Neural cell (in vitro differentiated cells): Measurements from ENCODE around the gene GRID1. TPM values are rescaled to one million over a fixed set of nuclear protein-coding genes. Genes with fewer than 3 reads are reported as not detected.

Experiments used
- H2AFZ ChIP-seq: fragments of 200-600, 300-800 bp; sonication (generic), shearing (Covaris generic); 2 replicates; pipeline ENCODE4 v1.6.0; 2014; ENCODE audit warnings: low read depth, mild to moderate bottlenecking, antibody characterized with exemption, low read length, moderate library complexity
- H3F3A ChIP-seq: fragments of 200-600 bp; shearing (Covaris generic); 2 replicates; pipeline ENCODE4 v1.6.1; 2016; ENCODE audit warnings: mild to moderate bottlenecking, moderate library complexity, mixed read lengths, antibody characterized with exemption, low read length; ENCODE audit not compliant: insufficient read depth, poor library complexity, severe bottlenecking
- H3K27ac ChIP-seq: fragments of 200-600, 300-800 bp; sonication (generic), shearing (Covaris generic); 2 replicates; pipeline ENCODE4 v1.5.1; 2014; ENCODE audit warnings: mild to moderate bottlenecking, low read length, moderate library complexity
- H3K27me3 ChIP-seq: fragments of 300-800, 200-600 bp; sonication (generic), shearing (Covaris generic); 2 replicates; pipeline ENCODE4 v1.6.0; 2014; ENCODE audit warnings: mild to moderate bottlenecking, low read depth, low read length, moderate library complexity; ENCODE audit not compliant: insufficient read depth
- H3K36me3 ChIP-seq: fragments of 300-800, 200-600 bp; sonication (generic), shearing (Covaris generic); 2 replicates; pipeline ENCODE4 v1.5.1; 2014; ENCODE audit warnings: mild to moderate bottlenecking, antibody characterized with exemption, low read length, moderate library complexity; ENCODE audit not compliant: insufficient read depth
- H3K4me2 ChIP-seq: fragments of 300-800, 200-600 bp; sonication (generic), shearing (Covaris generic); 2 replicates; pipeline ENCODE4 v1.6.0; 2014; ENCODE audit warnings: mild to moderate bottlenecking, low read length
- H3K4me3 ChIP-seq: fragments of 300-800, 200-600 bp; sonication (generic), shearing (Covaris generic); 2 replicates; pipeline ENCODE4 v1.5.1; 2014; ENCODE audit warnings: mild to moderate bottlenecking, low read length, moderate library complexity
- H3K79me2 ChIP-seq: fragments of 200-600 bp; shearing (Covaris generic); replicated peaks from 2 replicates; pipeline ENCODE4 v1.6.0; 2014; ENCODE audit warnings: mild to moderate bottlenecking, low read length, moderate library complexity; ENCODE audit not compliant: insufficient read depth
- H3K9ac ChIP-seq: fragments of 300-800, 200-600 bp; sonication (generic), shearing (Covaris generic); 2 replicates; pipeline ENCODE4 v1.6.1; 2016; ENCODE audit warnings: mild to moderate bottlenecking, low read length, mixed read lengths
- H3K9me2 ChIP-seq: fragments of 200-600 bp; shearing (Covaris generic); 2 replicates; pipeline ENCODE4 v1.6.1; 2016; ENCODE audit warnings: mild to moderate bottlenecking, low read length, mixed read lengths; ENCODE audit not compliant: insufficient read depth
- H3K9me3 ChIP-seq: fragments of 200-600, 300-800 bp; sonication (generic), shearing (Covaris generic); 2 replicates; pipeline ENCODE4 v1.6.1; 2016; ENCODE audit warnings: mild to moderate bottlenecking, mixed run types, low read length, moderate library complexity, mixed read lengths
- H4K20me1 ChIP-seq: fragments of 200-600 bp; shearing (Covaris generic); 2 replicates; pipeline ENCODE4 v1.6.1; 2016; ENCODE audit warnings: mild to moderate bottlenecking, mixed run types; ENCODE audit not compliant: insufficient read depth
- EP300 ChIP-seq: fragments of 450-650 bp; conservative IDR thresholded peaks from 2 replicates; pipeline ENCODE4 v1.6.1; 2014; ENCODE audit warnings: antibody characterized with exemption, mild to moderate bottlenecking, moderate library complexity; ENCODE audit not compliant: poor library complexity, severe bottlenecking
- EZH2 ChIP-seq: fragments of 200-600, 300-800 bp; shearing (Covaris generic), sonication (generic); IDR thresholded peaks from 2 replicates; pipeline ENCODE4 v1.6.1; 2014; ENCODE audit warnings: antibody characterized with exemption, low read length, borderline replicate concordance, mild to moderate bottlenecking; ENCODE audit not compliant: insufficient read depth, poor library complexity, severe bottlenecking
- MXI1 ChIP-seq: fragments of 450-650 bp; conservative IDR thresholded peaks from 2 replicates; pipeline ENCODE4 v1.6.1; 2014; ENCODE audit warnings: antibody characterized with exemption, mild to moderate bottlenecking; ENCODE audit not compliant: poor library complexity, severe bottlenecking
- POLR2AphosphoS5 ChIP-seq: IDR thresholded peaks from 2 replicates; pipeline ENCODE4 v1.6.1; 2012
- RAD21 ChIP-seq: fragments of 450-650 bp; conservative IDR thresholded peaks from 2 replicates; pipeline ENCODE4 v1.6.1; 2014; ENCODE audit warnings: antibody characterized with exemption, mild to moderate bottlenecking, moderate library complexity
- SMC3 ChIP-seq: fragments of 450-650 bp; conservative IDR thresholded peaks from 2 replicates; pipeline ENCODE4 v1.6.1; 2014; ENCODE audit warnings: antibody characterized with exemption, mild to moderate bottlenecking, moderate library complexity; ENCODE audit not compliant: poor library complexity
- TAF1 ChIP-seq: IDR thresholded peaks from 2 replicates; pipeline ENCODE4 v1.6.1; 2012; ENCODE audit warnings: low read depth
- polyA plus RNA-seq: library from polyadenylated mRNA; depleted of rRNA; stranded (reverse); fragments of >200 nt; gene quantifications from 2 replicates; pipeline ENCODE4 v1.2.3, GENCODE V29; 2014
- TF ChIP-seq, protein P1 (sequence below): IDR thresholded peaks from 2 replicates; pipeline ENCODE4 v1.6.1; 2012; ENCODE audit warnings: borderline replicate concordance
- TF ChIP-seq, protein P2 (sequence below): fragments of 450-650 bp; IDR thresholded peaks from 2 replicates; pipeline ENCODE4 v1.5.1; 2014; ENCODE audit warnings: antibody characterized with exemption, mild to moderate bottlenecking, moderate library complexity; ENCODE audit not compliant: poor library complexity, severe bottlenecking

The GRID1 gene
- polyA plus RNA-seq, 1 donor from 2014 or later, result 7.3 TPM

DNA sequence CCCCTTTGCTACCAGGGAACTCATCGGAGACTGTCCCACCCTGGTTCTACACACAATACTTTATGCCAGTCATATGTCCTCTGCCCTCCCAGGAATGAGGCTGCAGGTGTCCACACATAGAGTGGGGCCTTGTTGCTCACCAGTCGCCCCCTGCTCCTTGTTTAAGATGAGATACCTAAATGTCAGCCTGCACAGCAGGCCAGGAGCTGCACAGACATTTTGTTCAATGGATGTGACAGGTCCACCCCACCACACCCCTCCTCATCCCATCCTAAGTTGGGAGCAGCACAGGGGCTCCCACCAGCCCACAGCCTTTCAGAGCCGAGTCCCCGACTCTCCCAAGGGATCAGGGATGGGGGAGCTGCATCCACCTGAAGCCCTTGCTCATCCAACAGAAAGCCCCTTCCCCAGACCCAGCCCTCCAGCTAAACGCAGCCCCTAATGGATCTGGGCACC is 6.2 kb upstream of the GRID1 start:
- no peaks in the 10 kb centered on the region for H3K79me2 ChIP-seq
- H3K4me3 ChIP-seq, result no peak overlapping the region
- H3K27ac ChIP-seq, result no peak overlapping the region
- H3F3A ChIP-seq, result no peaks in the 10 kb centered on the region
- H3K9me2 ChIP-seq, result no peaks in the 10 kb centered on the region
- H4K20me1 ChIP-seq, result no peaks in the 10 kb centered on the region
- no peaks in the 10 kb centered on the region for H3K36me3 ChIP-seq
- TF ChIP-seq EP300 (no peak), POLR2AphosphoS5 (no peak), EZH2 (no peak), TAF1 (no peak), MXI1 (no peak), SMC3 (no peak), RAD21 (no peak)
- TF ChIP-seq, protein P1, sequence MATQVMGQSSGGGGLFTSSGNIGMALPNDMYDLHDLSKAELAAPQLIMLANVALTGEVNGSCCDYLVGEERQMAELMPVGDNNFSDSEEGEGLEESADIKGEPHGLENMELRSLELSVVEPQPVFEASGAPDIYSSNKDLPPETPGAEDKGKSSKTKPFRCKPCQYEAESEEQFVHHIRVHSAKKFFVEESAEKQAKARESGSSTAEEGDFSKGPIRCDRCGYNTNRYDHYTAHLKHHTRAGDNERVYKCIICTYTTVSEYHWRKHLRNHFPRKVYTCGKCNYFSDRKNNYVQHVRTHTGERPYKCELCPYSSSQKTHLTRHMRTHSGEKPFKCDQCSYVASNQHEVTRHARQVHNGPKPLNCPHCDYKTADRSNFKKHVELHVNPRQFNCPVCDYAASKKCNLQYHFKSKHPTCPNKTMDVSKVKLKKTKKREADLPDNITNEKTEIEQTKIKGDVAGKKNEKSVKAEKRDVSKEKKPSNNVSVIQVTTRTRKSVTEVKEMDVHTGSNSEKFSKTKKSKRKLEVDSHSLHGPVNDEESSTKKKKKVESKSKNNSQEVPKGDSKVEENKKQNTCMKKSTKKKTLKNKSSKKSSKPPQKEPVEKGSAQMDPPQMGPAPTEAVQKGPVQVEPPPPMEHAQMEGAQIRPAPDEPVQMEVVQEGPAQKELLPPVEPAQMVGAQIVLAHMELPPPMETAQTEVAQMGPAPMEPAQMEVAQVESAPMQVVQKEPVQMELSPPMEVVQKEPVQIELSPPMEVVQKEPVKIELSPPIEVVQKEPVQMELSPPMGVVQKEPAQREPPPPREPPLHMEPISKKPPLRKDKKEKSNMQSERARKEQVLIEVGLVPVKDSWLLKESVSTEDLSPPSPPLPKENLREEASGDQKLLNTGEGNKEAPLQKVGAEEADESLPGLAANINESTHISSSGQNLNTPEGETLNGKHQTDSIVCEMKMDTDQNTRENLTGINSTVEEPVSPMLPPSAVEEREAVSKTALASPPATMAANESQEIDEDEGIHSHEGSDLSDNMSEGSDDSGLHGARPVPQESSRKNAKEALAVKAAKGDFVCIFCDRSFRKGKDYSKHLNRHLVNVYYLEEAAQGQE, result no peak
- TF ChIP-seq, protein P2, sequence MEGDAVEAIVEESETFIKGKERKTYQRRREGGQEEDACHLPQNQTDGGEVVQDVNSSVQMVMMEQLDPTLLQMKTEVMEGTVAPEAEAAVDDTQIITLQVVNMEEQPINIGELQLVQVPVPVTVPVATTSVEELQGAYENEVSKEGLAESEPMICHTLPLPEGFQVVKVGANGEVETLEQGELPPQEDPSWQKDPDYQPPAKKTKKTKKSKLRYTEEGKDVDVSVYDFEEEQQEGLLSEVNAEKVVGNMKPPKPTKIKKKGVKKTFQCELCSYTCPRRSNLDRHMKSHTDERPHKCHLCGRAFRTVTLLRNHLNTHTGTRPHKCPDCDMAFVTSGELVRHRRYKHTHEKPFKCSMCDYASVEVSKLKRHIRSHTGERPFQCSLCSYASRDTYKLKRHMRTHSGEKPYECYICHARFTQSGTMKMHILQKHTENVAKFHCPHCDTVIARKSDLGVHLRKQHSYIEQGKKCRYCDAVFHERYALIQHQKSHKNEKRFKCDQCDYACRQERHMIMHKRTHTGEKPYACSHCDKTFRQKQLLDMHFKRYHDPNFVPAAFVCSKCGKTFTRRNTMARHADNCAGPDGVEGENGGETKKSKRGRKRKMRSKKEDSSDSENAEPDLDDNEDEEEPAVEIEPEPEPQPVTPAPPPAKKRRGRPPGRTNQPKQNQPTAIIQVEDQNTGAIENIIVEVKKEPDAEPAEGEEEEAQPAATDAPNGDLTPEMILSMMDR, result no peak
- no peak overlapping the region for H2AFZ ChIP-seq
- H3K9ac ChIP-seq, result no peak overlapping the region
- H3K4me2 ChIP-seq, result no peak overlapping the region
- peaks cover 21% of the 10 kb centered on the region for H3K27me3 ChIP-seq
- H3K9me3 ChIP-seq, result no peaks in the 10 kb centered on the region

DNA sequence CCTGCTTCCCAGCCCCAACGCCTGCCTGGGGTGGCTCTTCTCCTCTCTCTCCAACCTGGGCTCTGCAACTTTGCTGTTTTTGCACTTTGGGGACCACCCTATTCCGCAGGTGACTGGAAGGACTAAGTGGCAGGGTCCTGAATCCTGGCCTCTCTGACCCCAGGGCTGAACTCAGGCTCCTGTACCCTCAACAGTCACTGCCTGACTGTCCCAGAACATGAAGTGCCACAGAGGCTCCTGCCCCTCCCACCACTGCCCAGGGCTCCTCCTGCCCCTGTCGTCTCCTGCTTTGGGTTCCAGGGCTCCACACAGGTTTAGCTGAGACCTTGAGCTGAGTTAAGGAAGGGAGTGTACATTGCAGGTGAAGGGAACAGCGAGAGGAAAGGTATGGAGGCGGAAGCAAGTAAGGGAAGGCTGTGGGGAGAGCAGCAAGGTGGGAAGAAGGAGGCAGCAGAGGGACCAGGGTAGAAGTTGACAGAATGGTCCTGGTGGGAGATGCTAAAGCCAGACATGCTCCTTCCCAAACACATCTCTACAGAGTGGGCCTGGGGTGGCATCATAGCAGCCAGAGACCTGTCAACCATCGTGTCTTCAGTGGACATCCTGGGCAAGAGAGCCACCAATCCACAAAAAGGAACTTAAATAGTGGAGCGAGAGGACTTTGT is 5.7 kb upstream of the GRID1 start:
- H3K27me3 ChIP-seq, result peaks cover 23% of the 10 kb centered on the region

More for the DNA sequence above, 5.7 kb upstream of the GRID1 start:
- H3K79me2 ChIP-seq, result no peaks in the 10 kb centered on the region
- no peaks in the 10 kb centered on the region for H3K9me3 ChIP-seq
- no peak overlapping the region for H3K4me2 ChIP-seq
- TF ChIP-seq RAD21, result no peak
- TF ChIP-seq, protein P2, result no peak
- TF ChIP-seq, protein P1, result no peak
- no peak for TF ChIP-seq MXI1
- no peak for TF ChIP-seq EP300
- no peak for TF ChIP-seq TAF1
- TF ChIP-seq EZH2, result no peak
- no peak for TF ChIP-seq SMC3
- no peak for TF ChIP-seq POLR2AphosphoS5
- H3K27ac ChIP-seq, result no peak overlapping the region
- H3K36me3 ChIP-seq, result no peaks in the 10 kb centered on the region
- no peaks in the 10 kb centered on the region for H4K20me1 ChIP-seq
- no peak overlapping the region for H3K4me3 ChIP-seq
- no peak overlapping the region for H2AFZ ChIP-seq
- H3K9ac ChIP-seq, result no peak overlapping the region
- H3K9me2 ChIP-seq, result no peaks in the 10 kb centered on the region
- H3F3A ChIP-seq, result no peaks in the 10 kb centered on the region
